ENCODE data around the gene JADE3.

Gene JADE3

GRCh38 chrX:47026198-47026597 is 114.0 kb downstream of the JADE3 start:
- no peak for DNase-seq (ENCODE audit: low read depth)

DNA sequence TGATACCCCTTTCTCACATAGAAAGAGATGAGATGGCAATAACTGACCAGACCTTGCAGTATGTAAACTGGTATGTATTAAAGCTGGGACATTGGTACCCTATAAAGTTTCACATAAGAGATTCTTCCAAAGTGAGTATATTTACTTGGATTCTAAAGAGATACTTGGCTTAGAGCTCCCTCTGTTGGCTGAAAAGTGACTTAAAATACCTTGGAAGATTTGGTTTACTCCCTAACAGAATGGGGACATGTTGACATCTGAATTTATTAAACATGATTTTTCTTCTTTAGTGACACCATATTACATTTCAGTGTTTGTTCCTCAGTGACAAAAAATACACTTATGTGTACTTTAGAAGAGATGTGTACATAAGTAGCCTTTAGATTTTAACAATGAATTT is 118.1 kb downstream of the JADE3 start:
- DNase-seq (ENCODE audit: low read depth): no peak

- no peak for DNase-seq (ENCODE audit: low read depth)
Observed at GRCh38 chrX:47047989-47048388, 135.8 kb downstream of the JADE3 start.

DNA sequence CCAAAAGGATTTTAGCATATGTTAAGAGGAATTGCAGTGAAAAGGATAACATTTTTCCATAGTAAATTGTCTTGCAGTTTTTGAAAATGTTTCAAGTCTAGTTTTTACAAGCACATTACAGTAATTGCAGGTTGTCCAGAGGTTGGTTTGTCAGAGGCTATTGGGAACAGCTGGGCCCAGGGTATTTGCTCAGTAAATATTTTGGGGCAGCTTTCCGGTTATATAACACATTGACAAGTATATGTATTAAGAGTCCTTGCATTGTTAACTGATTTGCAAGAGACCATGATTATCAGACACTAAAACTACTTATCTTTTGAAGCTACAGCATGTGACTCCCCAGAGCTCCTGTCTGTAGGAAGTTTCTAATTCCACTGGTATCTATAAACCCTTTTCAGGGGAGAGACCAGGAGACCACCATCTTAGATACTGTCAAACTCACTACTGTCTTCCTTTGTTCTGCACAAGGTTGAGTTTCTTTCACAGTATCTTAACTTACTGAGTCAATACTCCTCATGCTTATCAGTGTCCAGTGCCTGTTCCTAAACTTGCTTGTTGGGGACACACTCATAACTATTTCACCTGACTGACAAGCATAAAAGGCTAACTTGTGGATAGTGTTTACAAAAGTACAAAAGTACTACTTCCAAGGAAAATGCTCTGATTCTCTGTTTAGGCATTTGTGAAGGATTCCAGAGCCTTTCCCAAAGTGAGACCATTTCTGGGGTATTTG is 147.1 kb downstream of the JADE3 start:
- no peak for DNase-seq (ENCODE audit: low read depth)

- no peak for DNase-seq (ENCODE audit: low read depth)
Observed at GRCh38 chrX:47060708-47061107, 148.5 kb downstream of the JADE3 start.

DNA sequence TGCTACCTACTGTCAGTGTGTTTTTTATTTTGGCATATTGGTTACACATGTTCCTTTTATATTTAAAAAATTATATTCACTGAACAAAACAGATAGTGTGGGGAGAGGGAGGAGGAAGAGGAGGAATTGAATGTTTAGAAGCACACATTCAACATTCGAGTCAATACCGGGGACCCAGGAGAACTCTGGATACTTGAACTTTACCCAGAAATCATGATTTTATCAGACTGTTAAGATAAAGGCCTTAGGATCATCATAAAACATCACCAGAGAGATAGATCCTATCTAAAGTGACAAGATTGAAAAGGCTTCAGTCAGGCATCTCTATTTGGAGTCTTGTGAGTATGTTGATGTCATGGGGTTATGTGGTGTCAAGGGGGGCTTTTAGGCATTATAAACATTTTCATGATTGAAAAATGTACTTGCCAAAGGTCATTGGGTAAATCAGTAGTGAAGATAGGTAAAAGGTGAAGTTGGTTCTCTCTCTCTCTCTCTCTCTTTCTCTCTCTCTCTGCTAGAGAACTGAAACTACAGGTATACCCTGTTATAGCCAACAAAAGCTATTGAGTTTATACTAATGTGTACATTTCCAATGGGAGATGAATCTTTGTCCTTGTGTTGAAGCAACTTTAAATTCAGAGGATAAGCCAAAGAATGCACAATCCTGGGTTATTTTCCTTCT is 149.2 kb downstream of the JADE3 start:
- DNase-seq (ENCODE audit: low read depth): no peak

- DNase-seq (ENCODE audit: low read depth): no peak
Observed at GRCh38 chrX:47063179-47063578, 151.0 kb downstream of the JADE3 start.

GRCh38 chrX:47068214-47068613 is 156.0 kb downstream of the JADE3 start:
- no peak for DNase-seq (ENCODE audit: low read depth)

GRCh38 chrX:47068720-47069119 is 156.5 kb downstream of the JADE3 start:
- no peak for DNase-seq (ENCODE audit: low read depth)

DNA sequence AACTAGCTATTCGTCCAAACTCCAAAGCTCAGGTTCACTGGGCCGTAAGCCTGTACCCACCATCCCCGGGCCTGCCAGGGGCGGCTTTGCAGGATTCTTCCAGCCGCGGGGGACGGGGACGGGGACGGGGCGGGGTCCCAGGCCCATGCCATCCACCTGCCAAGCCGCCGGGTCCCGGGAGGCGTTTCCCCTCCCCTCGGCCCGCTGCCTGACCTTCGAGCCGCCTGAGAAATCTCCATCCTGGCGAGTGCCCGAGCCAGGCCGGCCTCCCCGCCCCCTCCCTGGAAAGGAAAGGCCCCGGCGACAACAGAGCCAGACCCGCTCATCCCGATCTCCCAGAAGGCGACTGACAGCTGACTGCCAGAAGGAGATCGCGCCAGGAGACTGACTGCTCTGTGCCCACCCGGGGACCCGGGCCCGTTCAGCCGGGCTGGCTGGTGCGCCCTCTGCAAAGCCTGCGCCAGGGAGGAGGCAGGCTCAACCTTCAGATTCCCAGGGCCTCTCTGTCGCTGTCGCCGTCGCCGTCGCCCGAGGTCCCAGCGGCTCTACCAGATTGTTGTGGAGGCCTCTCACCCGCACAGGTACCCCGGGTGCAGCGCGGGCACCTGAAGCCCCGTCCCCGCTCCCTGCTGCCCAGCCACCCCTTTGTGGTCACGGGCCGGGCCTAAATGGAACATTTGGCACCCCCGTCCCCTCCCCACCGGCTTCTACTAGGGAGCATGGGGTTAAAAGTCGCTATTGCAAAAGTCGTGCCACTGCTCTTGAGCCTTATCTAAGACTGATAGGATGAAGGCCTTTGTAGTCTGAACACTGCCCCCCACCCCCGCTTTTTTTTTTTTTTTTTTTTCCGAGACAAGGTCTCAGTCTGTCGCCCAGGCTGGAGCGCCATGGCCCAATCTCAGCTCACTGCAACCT is 166.2 kb downstream of the JADE3 start, which contains the start of gene RGN:
Gene RGN, plus strand, starts transcription at position 315 of the 915 bp plus-strand sequence. CDS start 2,702 bp downstream, outside the sequence.
- no peak for DNase-seq (ENCODE audit: low read depth)

DNA sequence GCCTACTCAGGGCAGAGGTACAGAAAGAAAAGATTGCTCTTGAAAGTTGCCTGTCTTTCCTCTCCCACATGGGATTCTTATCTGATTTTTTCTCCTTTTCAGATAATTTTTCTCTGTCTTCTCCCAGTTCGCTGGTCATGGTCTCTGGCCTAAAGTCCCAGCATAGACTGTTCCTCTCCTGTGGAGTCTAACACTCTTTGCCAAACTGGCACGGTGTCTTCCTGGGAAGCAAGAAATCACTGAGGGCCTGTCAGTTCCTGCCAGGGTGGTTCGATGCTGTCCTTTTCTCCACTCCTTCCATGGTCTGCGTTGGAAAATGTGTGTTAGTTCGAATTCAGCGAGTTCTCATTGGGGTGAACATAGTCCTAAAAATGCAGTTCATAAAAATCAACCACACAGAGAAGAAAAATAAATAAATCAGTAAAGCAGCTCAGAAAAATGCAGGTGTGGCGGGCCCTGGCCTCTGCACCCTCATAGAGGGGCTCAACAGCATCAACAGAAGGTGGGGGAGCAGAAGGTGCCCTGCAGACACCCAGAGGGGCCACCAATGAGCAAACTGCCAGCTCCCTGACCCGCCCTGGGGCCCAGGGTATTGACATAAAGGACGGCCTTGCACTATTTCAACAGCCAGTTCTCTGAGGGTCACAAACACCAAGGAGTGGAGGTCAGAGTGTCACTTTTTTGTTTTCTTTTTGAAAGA is 168.1 kb downstream of the JADE3 start:
- no peak for DNase-seq (ENCODE audit: low read depth)

GRCh38 chrX:47080915-47081236 is 168.7 kb downstream of the JADE3 start:
- no peak for DNase-seq (ENCODE audit: low read depth)

DNA sequence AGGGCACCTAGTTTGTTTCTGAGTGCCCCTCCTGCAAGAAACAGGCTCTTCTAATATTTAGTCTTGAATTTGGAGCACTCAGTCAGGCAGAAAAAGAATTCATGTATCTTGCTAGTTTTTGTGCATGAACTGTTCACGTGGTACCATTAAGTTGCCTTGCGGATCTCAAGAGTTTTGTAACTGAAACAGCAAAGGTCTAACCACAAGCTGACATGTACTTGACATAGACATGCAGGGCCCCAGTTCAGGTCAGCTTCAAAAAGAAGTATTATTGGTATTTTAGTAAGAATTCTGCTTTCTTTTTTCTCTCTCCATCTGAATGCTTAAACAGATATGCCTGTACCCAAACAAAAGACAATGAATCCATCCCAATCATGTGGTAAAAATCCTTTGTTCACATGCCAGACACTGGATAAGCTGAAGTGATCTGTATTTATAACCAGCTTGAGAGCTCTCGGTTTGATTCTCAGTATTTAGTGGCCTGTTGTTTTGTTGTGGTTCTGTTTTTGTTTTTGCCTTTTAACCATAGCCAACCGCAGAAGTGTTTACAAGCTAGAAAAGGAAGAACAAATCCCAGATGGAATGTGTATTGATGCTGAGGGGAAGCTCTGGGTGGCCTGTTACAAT is 179.0 kb downstream of the JADE3 start:
- no peak for DNase-seq (ENCODE audit: low read depth)

GRCh38 chrX:47093248-47093647 is 181.0 kb downstream of the JADE3 start:
- DNase-seq (ENCODE audit: low read depth): no peak

GRCh38 chrX:47093860-47094259 is 181.6 kb downstream of the JADE3 start:
- no peak for DNase-seq (ENCODE audit: low read depth)

- DNase-seq (ENCODE audit: low read depth): no peak
Observed at GRCh38 chrX:47097018-47097417, 184.8 kb downstream of the JADE3 start.

GRCh38 chrX:47098338-47099094 is 186.3 kb downstream of the JADE3 start:
- no peak for DNase-seq (ENCODE audit: low read depth)

DNA sequence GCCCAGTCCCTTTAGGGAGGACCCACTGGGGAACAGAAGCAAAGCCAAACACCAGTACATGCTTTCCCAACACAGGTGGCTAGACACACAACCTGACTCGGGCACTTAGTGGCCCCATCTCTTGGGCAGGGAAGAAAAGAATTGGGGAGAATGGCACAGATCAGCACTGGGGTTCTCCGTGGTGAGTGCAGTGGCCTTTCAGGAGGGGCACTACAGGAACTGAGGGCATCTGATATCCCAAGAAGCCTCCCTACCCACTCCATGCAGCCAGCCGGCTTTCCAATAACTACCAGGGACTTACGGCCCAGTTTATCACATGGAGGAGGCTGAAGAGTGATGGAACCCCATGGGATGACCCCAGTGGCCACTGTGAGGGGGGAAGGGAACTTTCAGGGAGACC is 189.0 kb downstream of the JADE3 start:
- DNase-seq (ENCODE audit: low read depth): no peak
